ENCODE data around the gene APP. TPM values are rescaled to one million over a fixed set of nuclear protein-coding genes. Genes with fewer than 3 reads are reported as not detected.

The APP gene
- total and polyA plus RNA-seq, 2 of the 13 experiments (the other 11 are each of a cell fraction or from before 2014, with no cell fraction given) = 70.6 to 262 TPM

GRCh38 chr21:25944082-25944481, 226.5 kb downstream of the APP start (continued):
- TF ChIP-seq KLF15 (CRISPR knock-in tag; IDR thresholded peaks at IDR 0.05; ENCODE audit: borderline replicate concordance) (no peak), ZNF451 (CRISPR knock-in tag; IDR thresholded peaks at IDR 0.05) (no peak), MTA3 (CRISPR knock-in tag; IDR thresholded peaks at IDR 0.05) (no peak), ZNF282 (IDR thresholded peaks at IDR 0.05; ENCODE audit: partially characterized antibody) (no peak), CC2D1A (CRISPR knock-in tag; IDR thresholded peaks at IDR 0.05) (no peak), RARA (CRISPR knock-in tag; IDR thresholded peaks at IDR 0.05) (0 out of 2 replicates have a peak, but pooled peaks have one; percentile 21), KAT7 (CRISPR knock-in tag; IDR thresholded peaks at IDR 0.05; ENCODE audit: borderline replicate concordance) (no peak), THAP11 (CRISPR knock-in tag; IDR thresholded peaks at IDR 0.05) (no peak), NR2F6 (IDR thresholded peaks at IDR 0.05) (peak; percentile 51; the same call in 1 of the 2 replicates), NR2F6 (CRISPR knock-in tag; IDR thresholded peaks at IDR 0.05) (peak; percentile 46; the same call in 1 of the 2 replicates), PLRG1 (conservative IDR thresholded peaks at IDR 0.05) (no peak), ZNF563 (CRISPR knock-in tag; IDR thresholded peaks at IDR 0.05) (no peak), SMAD1 (CRISPR knock-in tag; IDR thresholded peaks at IDR 0.05; ENCODE audit: borderline replicate concordance, low read depth) (no peak)

- WGBS (ENCODE audit: low lambda C conversion rate) = 78% methylated on average over 9 of the region's 9 CpGs
- POLR2A ChIA-PET = no interaction called here
- intact Hi-C loops (cut with micrococcal nuclease; ENCODE audit: unreplicated experiment) = no loop called here
- BruUV-seq (replicated peaks) = no TSS peak
- ATAC-seq = no peak
- no peak for DNase-seq (ENCODE audit: low spot score)
- Histone ChIP-seq H3K4me3 (replicated peaks in 1 of 3; ENCODE audit: insufficient read depth in 1 of 3, low read depth in 2 of 3, low read length in 3 of 3) (no peak overlapping the region), H3K27me3 (ENCODE audit: control insufficient read depth in 1 of 2, insufficient read depth in 2 of 2, low read length in 2 of 2) (no peaks in the 10 kb centered on the region), H3K9ac (ENCODE audit: insufficient read depth, low read depth, low read length) (no peak overlapping the region), H3K27ac (ENCODE audit: extremely low read length, insufficient read depth, low read length) (no peak overlapping the region), H3K9me3 (ENCODE audit: low read length) (no peaks in the 10 kb centered on the region; the same call in 1 of the 2 replicates), H3K79me2 (ENCODE audit: insufficient read depth, low read length) (no peaks in the 10 kb centered on the region), H4K20me1 (ENCODE audit: insufficient read depth, low read length) (no peaks in the 10 kb centered on the region), H3K4me2 (ENCODE audit: low read depth, low read length) (no peak overlapping the region), H3K4me1 (ENCODE audit: insufficient read depth, low read length) (peaks cover 11% of the 10 kb centered on the region; the same call in 1 of the 2 replicates), H2AFZ (ENCODE audit: low read length) (no peak overlapping the region), H3K36me3 (replicated peaks in 1 of 2; ENCODE audit: control insufficient read depth in 1 of 2, insufficient read depth in 2 of 2, low read length in 2 of 2) (no peaks in the 10 kb centered on the region)
- CTCF ChIA-PET (ENCODE audit: low intra/inter-chr PET ratio, low total read pairs) = no interaction called here
- in situ Hi-C loops (cut with HindIII; ENCODE audit: extremely low pct_ligation_motif_present, low pct_unique_long_range_greater_than_20kb) = no loop called here
- TF ChIP-seq ZFYVE20 (CRISPR knock-in tag; IDR thresholded peaks at IDR 0.05; ENCODE audit: borderline replicate concordance, low read depth) (no peak), THYN1 (CRISPR knock-in tag; IDR thresholded peaks at IDR 0.05; ENCODE audit: borderline replicate concordance, low read depth) (no peak), GTF2F1 (IDR thresholded peaks at IDR 0.05; ENCODE audit: low read length) (no peak), ZNF773 (CRISPR knock-in tag; IDR thresholded peaks at IDR 0.05; ENCODE audit: borderline replicate concordance) (no peak), ZNF563 (CRISPR knock-in tag; IDR thresholded peaks at IDR 0.05) (no peak), FOXM1 (CRISPR knock-in tag; IDR thresholded peaks at IDR 0.05) (no peak), SP4 (CRISPR knock-in tag; IDR thresholded peaks at IDR 0.05) (no peak), ZNF740 (CRISPR knock-in tag; IDR thresholded peaks at IDR 0.05) (no peak), HNF4A (CRISPR knock-in tag; IDR thresholded peaks at IDR 0.05) (no peak)
- no peak for FAIRE-seq
These were observed 228.4 kb downstream of the APP start for GRCh38 chr21:25942135-25942534.

Data from HepG2 (cell line).